CD4-positive, alpha-beta T cell treated with Interleukin-12 subunit alpha and Interleukin-12 subunit beta, for 1 hour (primary cell): ENCODE data around the gene HS6ST1.

Source experiments
- DNase-seq: peaks from one replicate; pipeline ENCODE4 v3.0.0-alpha.2; 2020

HS6ST1 gene

GRCh38 chr2:128318776-128319464, at the start of gene HS6ST1:
HS6ST1 (minus strand) TSS chr2:128318868; CDS start chr2:128318563, 305 bp downstream.
- peak; percentile 91 for DNase-seq

GRCh38 chr2:128367601-128368359, 49.1 kb upstream of the HS6ST1 start:
- no peak for DNase-seq

DNA sequence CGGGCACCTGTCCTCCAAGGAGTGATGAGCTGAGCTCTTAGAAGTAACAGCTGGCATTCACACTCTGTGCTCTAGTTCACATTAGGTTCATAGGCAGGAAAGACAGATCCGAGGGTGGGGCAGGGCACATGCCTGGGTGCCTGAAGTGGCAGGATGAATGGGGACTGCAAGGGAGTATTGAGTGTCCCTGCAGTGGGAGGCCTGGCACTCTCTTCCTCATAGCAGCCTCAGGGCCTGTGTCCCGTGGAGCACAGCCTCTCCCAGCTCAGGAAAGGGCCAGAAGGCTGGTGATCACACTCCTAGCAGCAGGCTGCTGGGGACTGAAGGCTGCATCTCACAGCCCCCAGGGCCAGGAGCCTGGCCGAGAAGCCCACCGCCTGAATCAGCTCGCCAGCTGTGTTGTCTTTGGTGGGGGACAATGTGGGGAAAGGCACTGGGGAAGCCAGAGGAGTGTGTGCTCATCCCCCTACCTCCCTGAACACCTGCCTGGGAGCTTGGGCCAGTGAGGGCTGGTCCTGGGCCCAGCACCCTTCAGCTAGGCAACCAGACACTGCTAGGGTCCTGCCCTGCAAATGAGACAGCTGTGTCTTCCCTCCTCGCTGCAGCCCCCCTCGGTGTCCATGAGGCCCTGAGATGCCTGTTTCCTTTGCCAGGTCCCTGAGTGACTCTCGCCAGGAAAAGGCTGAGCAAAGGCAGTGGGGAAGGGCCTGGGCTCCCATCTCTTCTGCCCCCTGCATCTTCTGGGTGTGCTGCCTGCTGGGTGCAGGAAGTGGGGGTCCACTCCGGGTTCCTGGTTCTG, 48.2 kb upstream of the HS6ST1 start:
- DNase-seq, result no peak

GRCh38 chr2:128365217-128365905, 46.7 kb upstream of the HS6ST1 start:
- no peak for DNase-seq

DNA sequence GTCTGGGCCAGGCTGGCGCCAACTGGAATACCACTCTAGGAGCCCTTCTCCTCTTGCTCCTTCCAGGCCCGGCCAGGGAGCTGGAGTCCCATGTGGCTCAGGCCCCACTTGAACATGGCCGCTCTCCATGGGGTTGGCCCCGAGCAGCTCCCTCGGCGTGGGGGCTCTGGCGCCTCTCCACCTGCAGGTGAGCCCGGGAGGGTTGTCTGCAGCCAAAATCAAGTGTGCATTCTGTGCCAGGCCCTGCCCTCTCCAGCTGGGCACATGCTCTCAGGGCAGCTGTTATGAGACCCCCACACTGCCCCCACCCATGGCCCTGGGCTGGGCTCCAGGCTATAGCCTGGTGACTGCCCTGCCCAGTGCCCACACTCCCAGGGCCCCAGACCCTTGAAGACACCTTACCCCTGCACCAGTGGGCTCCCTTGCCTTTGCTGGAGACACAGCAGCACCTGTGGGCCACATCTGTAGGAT, 45.8 kb upstream of the HS6ST1 start:
- DNase-seq, result no peak

DNA sequence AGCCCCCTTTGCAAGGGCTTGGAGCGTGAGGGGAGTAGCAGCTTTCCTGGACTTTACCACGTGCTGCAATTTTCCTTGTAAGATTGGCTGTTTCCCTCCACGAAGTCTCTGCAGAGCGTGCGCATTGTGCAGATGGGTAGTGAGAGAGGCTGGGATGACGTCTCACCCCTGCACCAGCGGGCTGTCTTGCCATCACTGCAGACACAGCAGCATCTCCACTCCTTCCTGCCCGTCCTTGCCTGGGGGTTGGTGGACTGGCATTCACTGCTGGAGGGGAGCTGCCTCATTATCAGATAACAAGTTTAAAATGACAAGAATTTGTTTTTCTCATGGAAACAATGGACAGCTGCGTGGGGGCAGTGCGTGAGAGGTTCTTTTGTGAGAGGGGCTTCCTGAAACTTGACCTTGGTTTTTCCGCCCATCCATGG, 45.3 kb upstream of the HS6ST1 start:
- no peak for DNase-seq

- no peak for DNase-seq
These were observed 44.2 kb upstream of the HS6ST1 start for GRCh38 chr2:128362889-128363228.

DNA sequence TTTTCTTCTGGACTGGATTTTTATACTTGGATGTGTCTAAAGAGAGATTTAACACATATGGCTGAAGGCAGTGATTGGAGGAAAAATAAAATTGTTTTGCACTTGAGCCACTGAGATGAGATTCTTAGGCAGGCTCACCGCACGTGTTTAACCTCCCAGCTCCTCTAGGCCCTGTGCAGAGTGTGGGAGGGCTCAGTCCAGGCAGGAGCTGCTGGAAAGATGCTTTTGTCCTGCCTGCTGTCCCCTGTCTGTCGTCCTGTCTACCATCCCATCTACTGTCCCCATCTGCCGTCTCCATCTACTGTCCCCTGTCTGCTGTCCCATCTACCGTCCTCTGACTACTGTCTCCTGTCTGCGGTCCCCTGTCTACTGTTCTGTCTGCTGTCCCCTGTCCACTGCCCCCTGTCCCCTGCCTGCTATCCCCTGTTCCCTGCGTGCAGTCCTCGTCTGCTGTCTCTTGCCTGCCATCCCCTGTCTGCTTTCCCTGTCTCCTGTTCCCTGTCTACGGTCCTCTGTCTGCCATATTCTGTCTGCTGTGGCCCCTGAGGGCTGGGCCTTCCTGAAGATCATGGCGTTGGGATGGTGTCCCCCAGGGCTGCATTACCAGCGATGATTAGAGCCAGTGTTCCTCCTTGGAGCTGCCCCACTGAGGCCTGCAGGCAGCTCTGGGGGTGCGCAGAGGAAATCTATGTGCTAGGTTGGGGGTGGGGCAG, 43.7 kb upstream of the HS6ST1 start:
- no peak for DNase-seq

- no peak for DNase-seq
These were observed 42.9 kb upstream of the HS6ST1 start for GRCh38 chr2:128361376-128362131.

DNA sequence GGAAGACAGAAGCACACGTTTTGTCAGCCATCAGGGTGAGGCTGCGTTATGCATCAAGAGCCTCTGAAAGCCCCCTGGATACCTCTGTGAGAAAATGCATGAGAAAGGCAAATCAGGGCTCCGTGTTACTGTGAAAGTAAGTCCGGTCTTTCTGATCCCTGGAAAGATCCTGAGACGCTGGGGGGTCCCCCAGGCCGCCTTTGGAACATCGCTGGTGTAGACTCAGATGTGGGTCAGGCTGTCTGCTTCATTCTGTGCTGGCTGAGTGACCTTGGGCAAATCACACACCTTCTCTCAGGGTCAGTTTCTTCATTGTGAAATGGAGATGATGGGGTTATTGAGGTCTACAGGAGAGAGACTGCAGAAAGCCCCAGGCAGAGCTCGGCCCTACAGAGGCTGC, 42.0 kb upstream of the HS6ST1 start:
- DNase-seq, result no peak

DNA sequence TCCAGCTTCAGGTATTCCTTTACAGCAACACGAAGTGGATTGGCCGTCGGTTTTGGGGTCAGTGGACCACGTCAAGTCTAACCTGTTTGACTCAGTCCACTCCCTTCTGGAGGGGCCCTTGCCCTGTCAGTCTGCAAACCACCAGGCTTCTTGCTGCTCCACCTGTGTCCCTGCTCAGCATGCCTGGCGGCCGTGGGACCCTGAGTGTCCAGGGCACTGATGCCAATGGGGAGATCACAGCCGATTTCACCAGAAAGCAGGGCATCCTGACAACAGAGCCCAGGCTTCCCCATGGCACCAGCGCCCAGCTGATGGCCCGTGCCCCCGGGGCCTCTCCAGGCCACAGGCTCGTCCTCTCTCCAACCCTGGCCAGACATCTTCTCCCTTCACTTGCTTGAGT, 41.2 kb upstream of the HS6ST1 start:
- no peak for DNase-seq

GRCh38 chr2:128358941-128359731, 40.5 kb upstream of the HS6ST1 start:
- no peak for DNase-seq

DNA sequence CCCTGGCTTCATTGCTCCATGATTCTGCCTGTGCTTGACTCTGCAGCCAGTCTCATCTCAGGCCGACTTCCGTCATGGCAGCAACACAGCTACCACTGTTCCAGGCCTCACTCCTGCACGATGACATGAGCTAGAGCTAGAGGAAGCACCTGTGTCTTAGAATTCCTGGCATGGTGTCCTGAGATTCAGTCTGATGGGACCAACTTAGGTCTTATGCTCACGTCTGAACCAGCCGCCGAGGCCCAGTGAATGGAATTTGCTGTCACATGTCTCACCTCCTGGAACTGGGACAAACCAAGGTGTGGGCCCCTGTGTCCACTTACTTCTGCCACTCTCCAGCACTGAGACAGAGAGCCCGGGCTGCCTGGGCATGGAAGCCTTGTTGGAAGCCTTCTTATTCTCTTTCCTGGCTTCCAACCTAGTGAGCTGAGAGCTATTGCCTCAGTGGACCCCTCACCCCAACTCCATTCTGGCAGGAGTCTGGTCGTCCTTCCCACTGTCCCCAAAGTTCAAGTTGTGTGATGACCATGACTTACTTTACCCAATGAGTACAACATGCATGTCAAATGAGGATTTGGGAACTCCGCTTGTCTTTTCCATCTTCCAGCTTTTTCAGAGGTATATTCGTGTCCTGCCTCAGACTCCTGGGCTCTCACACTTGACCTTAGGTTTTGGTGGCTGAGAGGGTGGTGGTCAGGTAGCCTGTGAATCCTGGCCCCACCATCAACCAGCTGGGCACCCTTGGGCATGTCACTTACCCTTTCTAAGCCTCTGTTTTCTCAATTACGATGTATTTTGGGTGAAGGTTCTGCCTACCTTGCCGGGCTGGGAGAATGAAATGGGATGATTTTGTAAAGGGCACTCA, 39.1 kb upstream of the HS6ST1 start:
- DNase-seq, result no peak

DNA sequence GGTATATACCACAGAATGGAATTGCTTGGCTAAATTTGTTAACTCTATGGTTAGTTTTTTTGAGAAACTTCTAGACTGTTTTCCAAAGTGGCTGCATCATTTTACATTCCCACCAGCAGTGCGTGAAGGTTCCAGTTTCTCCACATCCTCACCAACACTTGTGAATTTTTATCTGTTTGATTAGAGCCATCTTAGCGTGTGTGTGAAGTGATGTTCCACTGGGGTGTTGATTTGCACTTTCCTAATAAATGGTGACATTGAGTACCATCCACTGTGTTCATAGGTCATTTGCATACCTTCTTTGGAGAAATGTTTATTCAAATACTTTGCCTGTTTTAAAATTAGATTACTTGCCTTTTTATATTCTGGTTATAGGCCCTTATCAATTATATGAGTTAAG, 37.5 kb upstream of the HS6ST1 start:
- no peak for DNase-seq

- DNase-seq, result no peak
These were observed 36.2 kb upstream of the HS6ST1 start for GRCh38 chr2:128354726-128355470.

DNA sequence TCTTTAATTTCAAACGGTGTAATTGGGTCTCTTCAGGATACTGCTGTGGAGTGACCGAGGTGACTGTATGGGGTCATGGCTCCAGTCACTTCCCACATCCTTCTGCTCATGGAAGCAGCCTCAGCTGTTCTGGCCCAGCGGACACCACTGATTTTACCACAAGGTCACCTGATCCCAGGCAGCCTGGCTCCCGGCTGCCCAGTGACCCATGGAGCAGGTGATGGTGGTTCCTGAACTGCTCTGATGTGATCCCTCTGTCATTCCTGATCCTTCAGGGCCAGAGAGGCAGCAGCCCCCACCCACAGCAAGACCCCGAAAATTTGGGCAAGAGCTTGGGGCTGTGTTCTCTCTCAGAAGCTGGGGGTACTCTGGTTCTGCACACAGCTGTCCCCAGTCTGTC, 35.5 kb upstream of the HS6ST1 start:
- DNase-seq, result no peak

- no peak for DNase-seq
These were observed 32.1 kb upstream of the HS6ST1 start for GRCh38 chr2:128350736-128351135.

DNA sequence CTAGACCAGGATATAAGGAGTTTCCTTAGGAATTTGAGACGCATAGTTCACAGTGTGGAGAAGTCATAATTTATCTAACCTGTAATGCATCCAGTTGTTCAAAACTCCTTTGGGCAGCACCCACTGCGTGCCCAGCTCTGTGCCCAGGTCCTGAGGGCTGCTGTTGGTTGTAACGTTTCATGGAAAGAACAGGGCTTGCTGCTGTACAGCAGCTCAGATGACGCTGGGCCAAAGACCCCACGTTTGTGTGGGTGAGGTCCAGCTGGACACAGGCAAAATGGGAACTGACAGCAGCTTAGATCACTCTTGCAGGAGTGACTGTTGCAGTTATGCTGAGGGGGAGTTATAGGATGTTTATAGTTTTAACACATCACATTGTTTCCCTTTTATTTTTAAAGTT, 30.0 kb upstream of the HS6ST1 start:
- DNase-seq, result no peak
